ENCODE data around the gene BRDT. TPM values are rescaled to one million over a fixed set of nuclear protein-coding genes. Genes with fewer than 3 reads are reported as not detected.

Gene BRDT
- total RNA-seq (not detected), polyA plus RNA-seq (not detected)

DNA sequence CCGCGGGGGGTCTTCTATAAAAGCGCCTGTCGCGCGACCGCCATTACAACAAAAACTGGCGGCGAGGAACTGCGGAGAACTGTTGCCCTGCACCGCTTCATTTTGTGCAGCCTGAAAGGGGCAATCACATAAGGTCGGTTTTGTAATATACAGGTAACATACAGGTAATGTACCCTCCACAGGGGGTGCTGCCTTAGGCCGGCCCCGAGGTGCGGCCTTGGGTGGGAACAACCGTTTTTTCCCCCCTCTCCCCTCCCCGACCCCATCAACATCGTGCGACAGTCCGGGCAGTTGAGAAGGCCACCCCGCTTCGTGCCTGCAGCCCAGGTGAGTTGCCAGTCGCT is at the start of gene BRDT:
TSS of gene BRDT (plus strand) at position 46 of the 344 bp plus-strand sequence. CDS start 13,354 bp downstream, outside the sequence.
- Histone ChIP-seq H3K4me3 (ENCODE audit: low read depth, low read length) (no peak within 1 kb of the TSS), H3K4me1 (ENCODE audit: insufficient read depth) (no peaks in the 10 kb centered on the region), H3K27ac (ENCODE audit: low read depth) (no peak within 1 kb of the TSS), H3K36me3 (ENCODE audit: insufficient read depth) (no peaks in the 10 kb centered on the region)
- no peak for DNase-seq (ENCODE audit: extremely low spot score)
- WGBS, result 86% methylated on average over 23 of the region's 23 CpGs

DNA sequence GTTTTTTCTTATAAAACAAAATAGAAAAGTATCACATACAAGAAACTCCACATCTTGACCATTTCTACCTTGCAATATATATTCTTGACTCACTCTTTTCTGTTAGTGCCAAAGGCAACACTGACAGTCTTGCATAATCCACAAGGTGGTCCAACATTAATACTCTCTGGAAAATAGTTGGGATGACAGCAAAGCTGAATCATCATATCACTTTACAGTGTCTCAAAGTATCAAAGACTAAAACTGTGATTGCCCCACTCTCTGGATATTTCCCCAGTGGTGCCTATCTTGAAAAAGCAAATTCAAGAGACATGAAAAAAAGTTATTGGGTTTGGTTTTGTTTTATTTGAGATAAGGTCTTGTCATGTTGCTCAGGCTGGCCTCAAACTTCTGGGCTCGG is 48.6 kb upstream of the BRDT start:
- DNase-seq (ENCODE audit: extremely low spot score), result no peak
- Histone ChIP-seq H3K36me3 (ENCODE audit: insufficient read depth) (no peaks in the 10 kb centered on the region), H3K27ac (ENCODE audit: low read depth) (no peak overlapping the region), H3K4me3 (ENCODE audit: low read depth, low read length) (no peak overlapping the region), H3K4me1 (ENCODE audit: insufficient read depth) (no peaks in the 10 kb centered on the region)
- WGBS, result 96% methylated on average over 1 of the region's 1 CpG

DNA sequence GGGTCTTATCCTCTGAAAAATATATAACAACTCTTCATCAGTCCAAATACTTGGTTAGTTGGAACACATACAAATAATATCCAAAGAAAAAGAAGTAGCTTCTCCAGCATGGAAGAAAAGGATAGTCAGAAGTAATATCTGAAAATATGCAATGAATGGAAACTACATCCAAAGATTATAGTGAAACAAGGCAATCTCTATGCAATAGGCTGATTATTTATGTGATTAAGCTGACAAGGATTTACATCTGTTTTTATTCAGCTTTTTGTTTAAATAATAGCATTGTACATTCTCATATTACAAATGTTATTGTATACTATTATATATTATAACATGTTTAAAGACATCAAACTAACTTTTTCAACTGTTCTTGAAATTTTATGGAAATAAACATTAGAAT is 48.0 kb upstream of the BRDT start:
- no peak overlapping the region for H3K27ac ChIP-seq (ENCODE audit: low read depth)
- H3K4me1 ChIP-seq (ENCODE audit: insufficient read depth), result no peaks in the 10 kb centered on the region
- no peaks in the 10 kb centered on the region for H3K36me3 ChIP-seq (ENCODE audit: insufficient read depth)
- no peak overlapping the region for H3K4me3 ChIP-seq (ENCODE audit: low read depth, low read length)
- DNase-seq (ENCODE audit: extremely low spot score), result no peak

DNA sequence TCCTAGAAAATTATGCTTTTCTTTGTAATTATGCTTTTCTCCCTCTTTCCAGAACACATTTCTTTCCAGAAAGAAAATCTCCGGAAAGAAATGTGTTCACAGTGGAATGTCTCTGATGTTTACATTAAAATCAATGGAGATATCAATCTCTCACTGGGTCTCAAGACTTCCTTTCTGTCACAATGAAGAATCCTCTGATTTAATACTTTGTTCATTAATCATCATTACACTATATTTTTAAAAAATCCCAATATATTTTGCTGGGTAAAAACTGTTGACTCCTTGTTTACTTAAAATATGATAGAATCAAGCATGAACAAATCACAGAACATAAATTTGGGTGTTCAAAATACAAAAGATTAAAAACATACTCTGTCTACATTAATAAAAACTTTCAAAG is 36.9 kb upstream of the BRDT start:
- Histone ChIP-seq H3K27ac (ENCODE audit: low read depth) (no peak overlapping the region), H3K4me3 (ENCODE audit: low read depth, low read length) (no peak overlapping the region), H3K36me3 (ENCODE audit: insufficient read depth) (no peaks in the 10 kb centered on the region), H3K4me1 (ENCODE audit: insufficient read depth) (no peaks in the 10 kb centered on the region)
- 76% methylated on average over 1 of the region's 1 CpG for WGBS
- no peak for DNase-seq (ENCODE audit: extremely low spot score)

GRCh38 chr1:91913018-91913417 is 36.2 kb upstream of the BRDT start:
- DNase-seq (ENCODE audit: extremely low spot score), result no peak
- Histone ChIP-seq H3K4me1 (ENCODE audit: insufficient read depth) (no peaks in the 10 kb centered on the region), H3K27ac (ENCODE audit: low read depth) (no peak overlapping the region), H3K36me3 (ENCODE audit: insufficient read depth) (no peaks in the 10 kb centered on the region), H3K4me3 (ENCODE audit: low read depth, low read length) (no peak overlapping the region)
- WGBS, result 58% methylated on average over 3 of the region's 3 CpGs

DNA sequence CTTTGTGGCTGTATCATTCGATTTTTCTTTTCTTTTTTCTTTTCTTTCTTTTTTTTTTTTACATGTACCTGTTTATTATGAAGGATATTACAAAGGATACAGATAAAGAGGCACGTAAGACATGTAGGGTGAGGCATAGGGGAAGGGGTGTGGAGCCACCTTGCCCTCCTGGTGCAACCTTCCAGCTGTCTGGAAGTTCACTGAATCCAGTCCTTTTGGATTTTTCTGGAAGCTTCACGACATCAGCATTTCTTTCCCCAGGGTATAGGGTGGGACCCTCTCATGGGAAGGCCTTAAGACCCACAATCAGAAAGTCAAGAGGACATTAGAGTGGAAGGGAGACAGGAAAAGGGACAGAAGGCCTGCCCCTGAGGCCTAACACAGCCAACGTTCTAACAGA is 33.2 kb upstream of the BRDT start:
- DNase-seq (ENCODE audit: extremely low spot score), result no peak
- 82% methylated on average over 4 of the region's 4 CpGs for WGBS

GRCh38 chr1:91916811-91917460 is 32.3 kb upstream of the BRDT start:
- H3K36me3 ChIP-seq (ENCODE audit: insufficient read depth), result no peaks in the 10 kb centered on the region
- no peaks in the 10 kb centered on the region for H3K4me1 ChIP-seq (ENCODE audit: insufficient read depth)
- DNase-seq (ENCODE audit: extremely low spot score), result no peak
- no peak overlapping the region for H3K27ac ChIP-seq (ENCODE audit: low read depth)
- 62% methylated on average over 5 of the region's 5 CpGs for WGBS
- H3K4me3 ChIP-seq (ENCODE audit: low read depth, low read length), result no peak overlapping the region

More for the DNA sequence above, 33.2 kb upstream of the BRDT start:
- Histone ChIP-seq H3K36me3 (ENCODE audit: insufficient read depth) (no peaks in the 10 kb centered on the region), H3K27ac (ENCODE audit: low read depth) (no peak overlapping the region), H3K4me3 (ENCODE audit: low read depth, low read length) (no peak overlapping the region), H3K4me1 (ENCODE audit: insufficient read depth) (no peaks in the 10 kb centered on the region)

DNA sequence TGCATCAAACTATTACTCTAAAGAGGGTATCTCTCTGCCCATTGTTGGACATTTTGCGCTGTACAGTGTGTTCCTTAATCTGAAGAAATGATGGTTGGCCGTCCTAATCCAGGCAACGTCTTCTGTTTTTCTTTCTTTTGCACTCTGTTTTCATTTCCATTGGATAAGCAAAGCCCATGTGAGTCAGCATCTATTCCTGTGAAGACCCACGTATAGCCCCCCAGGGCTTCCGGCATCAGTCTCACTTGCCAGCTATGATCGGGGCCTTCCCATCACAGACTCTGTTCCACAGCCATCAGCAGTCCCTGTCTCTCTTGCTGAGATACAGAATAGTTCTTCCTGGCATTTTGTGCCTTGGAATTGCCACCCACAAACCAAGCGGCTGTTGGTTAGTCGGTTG is 29.2 kb upstream of the BRDT start:
- 85% methylated on average over 8 of the region's 8 CpGs for WGBS
- DNase-seq (ENCODE audit: extremely low spot score), result no peak
- no peak overlapping the region for H3K4me3 ChIP-seq (ENCODE audit: low read depth, low read length)
- no peaks in the 10 kb centered on the region for H3K36me3 ChIP-seq (ENCODE audit: insufficient read depth)
- H3K4me1 ChIP-seq (ENCODE audit: insufficient read depth), result no peaks in the 10 kb centered on the region
- H3K27ac ChIP-seq (ENCODE audit: low read depth), result no peak overlapping the region

- 61% methylated on average over 2 of the region's 2 CpGs for WGBS
- Histone ChIP-seq H3K4me1 (ENCODE audit: insufficient read depth) (no peaks in the 10 kb centered on the region), H3K36me3 (ENCODE audit: insufficient read depth) (no peaks in the 10 kb centered on the region), H3K4me3 (ENCODE audit: low read depth, low read length) (no peak overlapping the region), H3K27ac (ENCODE audit: low read depth) (no peak overlapping the region)
- DNase-seq (ENCODE audit: extremely low spot score), result no peak
Measured at GRCh38 chr1:91924146-91924545, 25.1 kb upstream of the BRDT start.

GRCh38 chr1:91925644-91926435 is 23.4 kb upstream of the BRDT start:
- H3K27ac ChIP-seq (ENCODE audit: low read depth), result no peak overlapping the region
- WGBS, result 91% methylated on average over 4 of the region's 4 CpGs
- no peaks in the 10 kb centered on the region for H3K4me1 ChIP-seq (ENCODE audit: insufficient read depth)
- H3K4me3 ChIP-seq (ENCODE audit: low read depth, low read length), result no peak overlapping the region
- no peaks in the 10 kb centered on the region for H3K36me3 ChIP-seq (ENCODE audit: insufficient read depth)
- no peak for DNase-seq (ENCODE audit: extremely low spot score)

GRCh38 chr1:91928026-91928425 is 21.2 kb upstream of the BRDT start:
- Histone ChIP-seq H3K4me3 (ENCODE audit: low read depth, low read length) (no peak overlapping the region), H3K36me3 (ENCODE audit: insufficient read depth) (no peaks in the 10 kb centered on the region)
- 91% methylated on average over 2 of the region's 2 CpGs for WGBS

DNA sequence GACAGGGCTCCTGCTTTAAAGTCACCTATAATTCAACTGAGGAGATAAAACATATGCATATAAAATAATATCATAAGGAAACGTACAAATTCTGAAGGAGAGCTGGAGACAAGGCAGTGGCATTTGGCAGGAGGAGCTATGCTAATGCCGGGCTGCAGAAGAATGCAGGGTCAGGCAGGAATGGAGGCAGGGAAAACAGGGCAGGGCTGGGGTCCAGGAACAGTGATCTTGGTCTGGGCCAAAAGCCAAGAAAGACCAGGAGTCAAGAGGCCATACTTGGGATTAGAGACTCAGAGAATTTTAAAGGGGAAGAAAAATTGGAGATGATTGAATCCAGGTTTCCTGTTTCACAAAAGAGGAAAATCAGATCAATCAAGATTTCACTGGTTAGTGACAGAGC is 20.0 kb upstream of the BRDT start:
- Histone ChIP-seq H3K27ac (ENCODE audit: low read depth) (no peak overlapping the region), H3K36me3 (ENCODE audit: insufficient read depth) (no peaks in the 10 kb centered on the region), H3K4me3 (ENCODE audit: low read depth, low read length) (no peak overlapping the region), H3K4me1 (ENCODE audit: insufficient read depth) (no peaks in the 10 kb centered on the region)
- whole genome bisulfite sequencing, result 15% methylated on average over 2 of the region's 2 CpGs
- DNase-seq (ENCODE audit: extremely low spot score), result no peak

More at GRCh38 chr1:91928026-91928425, 21.2 kb upstream of the BRDT start:
- H3K27ac ChIP-seq (ENCODE audit: low read depth), result no peak overlapping the region
- DNase-seq (ENCODE audit: extremely low spot score), result no peak
- no peaks in the 10 kb centered on the region for H3K4me1 ChIP-seq (ENCODE audit: insufficient read depth)

DNA sequence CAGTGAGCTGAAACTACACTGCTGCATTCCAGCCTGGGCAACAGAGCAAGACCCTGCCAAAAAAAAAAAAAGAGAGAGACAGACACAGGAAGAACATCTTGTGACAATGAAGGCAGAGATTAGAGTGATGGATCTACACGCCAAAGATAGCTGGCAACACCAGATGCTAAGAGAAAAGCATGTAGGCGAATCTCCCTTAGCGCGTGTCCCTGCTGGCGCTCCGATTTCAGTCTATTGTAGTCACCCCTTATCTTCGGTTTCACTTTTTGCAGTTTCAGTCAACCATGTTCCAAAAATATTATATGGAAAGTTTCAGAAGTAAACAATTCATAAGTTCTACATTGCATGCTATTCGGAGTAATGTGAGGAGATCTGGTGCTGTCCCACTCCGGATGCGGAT is 11.6 kb upstream of the BRDT start:
- WGBS, result 94% methylated on average over 10 of the region's 10 CpGs
- Histone ChIP-seq H3K36me3 (ENCODE audit: insufficient read depth) (no peaks in the 10 kb centered on the region), H3K4me3 (ENCODE audit: low read depth, low read length) (no peak overlapping the region), H3K4me1 (ENCODE audit: insufficient read depth) (no peaks in the 10 kb centered on the region), H3K27ac (ENCODE audit: low read depth) (no peak overlapping the region)
- no peak for DNase-seq (ENCODE audit: extremely low spot score)

DNA sequence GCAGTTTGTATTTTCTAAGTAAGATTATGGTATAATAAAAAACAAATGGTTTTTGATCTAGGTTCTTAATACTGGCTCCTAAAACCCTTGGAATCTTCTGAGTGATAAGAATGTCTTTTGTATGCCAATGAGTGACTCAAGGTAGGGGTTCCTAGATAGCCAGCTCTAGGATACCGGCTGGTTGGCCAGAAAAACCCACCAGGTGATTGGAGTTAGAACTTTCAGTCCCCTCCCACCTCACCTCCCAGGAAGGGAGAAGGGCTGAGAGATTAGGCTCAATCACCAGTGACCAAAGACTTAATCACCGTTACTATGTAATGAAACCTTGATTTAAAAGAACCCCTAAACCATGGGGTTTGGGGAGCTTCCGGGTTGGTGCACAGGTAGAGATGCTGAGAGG is 8.7 kb upstream of the BRDT start:
- Histone ChIP-seq H3K4me3 (ENCODE audit: low read depth, low read length) (no peak overlapping the region), H3K36me3 (ENCODE audit: insufficient read depth) (no peaks in the 10 kb centered on the region), H3K27ac (ENCODE audit: low read depth) (no peak overlapping the region), H3K4me1 (ENCODE audit: insufficient read depth) (no peaks in the 10 kb centered on the region)
- no peak for DNase-seq (ENCODE audit: extremely low spot score)
- 82% methylated on average over 3 of the region's 3 CpGs for WGBS

Measured in urinary bladder (tissue), 4 donors.